ENCODE data around the gene CST1. TPM values are rescaled to one million over a fixed set of nuclear protein-coding genes. Genes with fewer than 3 reads are reported as not detected.
"Not testable (repeated sequence)": the region's sequence is repeated elsewhere in the genome, so short reads cannot be mapped to it uniquely, and the experiment has no call there.

CST1 gene
- polyA plus RNA-seq, 2 donors: not detected

- Histone ChIP-seq H3K4me1 (ENCODE audit: control insufficient read depth in 2 of 2, insufficient read depth in 2 of 2, low read length in 1 of 2) (no peaks in the 10 kb centered on the region), H3K9me3 (ENCODE audit: control insufficient read depth in 2 of 2, insufficient read depth in 1 of 2, low read depth in 1 of 2, low read length in 1 of 2) (no peaks in the 10 kb centered on the region), H3K4me3 (ENCODE audit: low read depth in 1 of 2, low read length in 2 of 2) (no peak overlapping the region), H3K27ac (ENCODE audit: low read depth in 2 of 2, low read length in 1 of 2) (no peak overlapping the region), H3K27me3 (ENCODE audit: control insufficient read depth in 1 of 2, insufficient read depth in 2 of 2, low read length in 2 of 2) (no peaks in the 10 kb centered on the region), H3K36me3 (ENCODE audit: control insufficient read depth in 2 of 2, insufficient read depth in 2 of 2, low read length in 1 of 2) (no peaks in the 10 kb centered on the region)
Measured at GRCh38 chr20:23763345-23763744, 12.6 kb upstream of the CST1 start.

- Histone ChIP-seq H3K4me1 (ENCODE audit: control insufficient read depth in 2 of 2, insufficient read depth in 2 of 2, low read length in 1 of 2) (peaks cover 0 to 2% of the 10 kb centered on the region in 2 donors), H3K4me3 (ENCODE audit: low read depth in 1 of 2, low read length in 2 of 2) (no peak overlapping the region), H3K36me3 (ENCODE audit: control insufficient read depth in 2 of 2, insufficient read depth in 2 of 2, low read length in 1 of 2) (no peaks in the 10 kb centered on the region), H3K27me3 (ENCODE audit: control insufficient read depth in 1 of 2, insufficient read depth in 2 of 2, low read length in 2 of 2) (no peaks in the 10 kb centered on the region), H3K27ac (ENCODE audit: low read depth in 2 of 2, low read length in 1 of 2) (no peak overlapping the region), H3K9me3 (ENCODE audit: control insufficient read depth in 2 of 2, insufficient read depth in 1 of 2, low read depth in 1 of 2, low read length in 1 of 2) (no peaks in the 10 kb centered on the region)
- 68 to 73% methylated on average over 2 of the region's 2 CpGs for WGBS, 2 donors
Measured at GRCh38 chr20:23759306-23759940, 8.7 kb upstream of the CST1 start.

GRCh38 chr20:23756792-23757191 lies 6.1 kb upstream of the CST1 start:
- not testable (repeated sequence) for H3K36me3 ChIP-seq (ENCODE audit: control insufficient read depth in 2 of 2, insufficient read depth in 2 of 2, low read length in 1 of 2); H3K9me3 ChIP-seq (ENCODE audit: control insufficient read depth in 2 of 2, insufficient read depth in 1 of 2, low read depth in 1 of 2, low read length in 1 of 2); H3K27me3 ChIP-seq (ENCODE audit: control insufficient read depth in 1 of 2, insufficient read depth in 2 of 2, low read length in 2 of 2); H3K4me3 ChIP-seq (ENCODE audit: low read depth in 1 of 2, low read length in 2 of 2); H3K4me1 ChIP-seq (ENCODE audit: control insufficient read depth in 2 of 2, insufficient read depth in 2 of 2, low read length in 1 of 2); H3K27ac ChIP-seq (ENCODE audit: low read depth in 2 of 2, low read length in 1 of 2)
- WGBS, 2 donors: 12 to 14% methylated on average over 3 of the region's 3 CpGs

- WGBS, 2 donors: 65 to 81% methylated on average over 3 of the region's 3 CpGs
- H3K27me3 ChIP-seq (ENCODE audit: control insufficient read depth in 1 of 2, insufficient read depth in 2 of 2, low read length in 2 of 2); H3K36me3 ChIP-seq (ENCODE audit: control insufficient read depth in 2 of 2, insufficient read depth in 2 of 2, low read length in 1 of 2); H3K4me1 ChIP-seq (ENCODE audit: control insufficient read depth in 2 of 2, insufficient read depth in 2 of 2, low read length in 1 of 2); H3K27ac ChIP-seq (ENCODE audit: low read depth in 2 of 2, low read length in 1 of 2); H3K9me3 ChIP-seq (ENCODE audit: control insufficient read depth in 2 of 2, insufficient read depth in 1 of 2, low read depth in 1 of 2, low read length in 1 of 2); H3K4me3 ChIP-seq (ENCODE audit: low read depth in 1 of 2, low read length in 2 of 2): not testable (repeated sequence)
Measured at GRCh38 chr20:23755131-23755611, 4.4 kb upstream of the CST1 start.

GRCh38 chr20:23754731-23755130 lies 4.0 kb upstream of the CST1 start:
- 78 to 79% methylated on average over 4 of the region's 4 CpGs for WGBS, 2 donors
- Histone ChIP-seq H3K4me1 (ENCODE audit: control insufficient read depth in 2 of 2, insufficient read depth in 2 of 2, low read length in 1 of 2) (peaks cover 0 to 2% of the 10 kb centered on the region in 2 donors), H3K9me3 (ENCODE audit: control insufficient read depth in 2 of 2, insufficient read depth in 1 of 2, low read depth in 1 of 2, low read length in 1 of 2) (peaks cover 0 to 3% of the 10 kb centered on the region in 2 donors), H3K36me3 (ENCODE audit: control insufficient read depth in 2 of 2, insufficient read depth in 2 of 2, low read length in 1 of 2) (no peaks in the 10 kb centered on the region), H3K27ac (ENCODE audit: low read depth in 2 of 2, low read length in 1 of 2) (no peak overlapping the region), H3K27me3 (ENCODE audit: control insufficient read depth in 1 of 2, insufficient read depth in 2 of 2, low read length in 2 of 2) (no peaks in the 10 kb centered on the region), H3K4me3 (ENCODE audit: low read depth in 1 of 2, low read length in 2 of 2) (no peak overlapping the region)

GRCh38 chr20:23753589-23753988 lies 2.9 kb upstream of the CST1 start:
- peaks cover 0 to 3% of the 10 kb centered on the region in 2 donors for H3K9me3 ChIP-seq (ENCODE audit: control insufficient read depth in 2 of 2, insufficient read depth in 1 of 2, low read depth in 1 of 2, low read length in 1 of 2)
- H3K4me3 ChIP-seq (ENCODE audit: low read depth in 1 of 2, low read length in 2 of 2): no peak overlapping the region
- H3K27ac ChIP-seq (ENCODE audit: low read depth in 2 of 2, low read length in 1 of 2): no peak overlapping the region
- no peaks in the 10 kb centered on the region for H3K36me3 ChIP-seq (ENCODE audit: control insufficient read depth in 2 of 2, insufficient read depth in 2 of 2, low read length in 1 of 2)
- peaks cover 0 to 2% of the 10 kb centered on the region in 2 donors for H3K4me1 ChIP-seq (ENCODE audit: control insufficient read depth in 2 of 2, insufficient read depth in 2 of 2, low read length in 1 of 2)
- WGBS, 2 donors: 86 to 91% methylated on average over 2 of the region's 2 CpGs
- H3K27me3 ChIP-seq (ENCODE audit: control insufficient read depth in 1 of 2, insufficient read depth in 2 of 2, low read length in 2 of 2): no peaks in the 10 kb centered on the region

GRCh38 chr20:23753194-23753548 lies 2.4 kb upstream of the CST1 start:
- Histone ChIP-seq H3K27me3 (ENCODE audit: control insufficient read depth in 1 of 2, insufficient read depth in 2 of 2, low read length in 2 of 2) (no peaks in the 10 kb centered on the region), H3K36me3 (ENCODE audit: control insufficient read depth in 2 of 2, insufficient read depth in 2 of 2, low read length in 1 of 2) (no peaks in the 10 kb centered on the region), H3K4me3 (ENCODE audit: low read depth in 1 of 2, low read length in 2 of 2) (no peak overlapping the region), H3K9me3 (ENCODE audit: control insufficient read depth in 2 of 2, insufficient read depth in 1 of 2, low read depth in 1 of 2, low read length in 1 of 2) (peaks cover 0 to 3% of the 10 kb centered on the region in 2 donors), H3K4me1 (ENCODE audit: control insufficient read depth in 2 of 2, insufficient read depth in 2 of 2, low read length in 1 of 2) (peaks cover 0 to 2% of the 10 kb centered on the region in 2 donors), H3K27ac (ENCODE audit: low read depth in 2 of 2, low read length in 1 of 2) (no peak overlapping the region)
- 95 to 98% methylated on average over 3 of the region's 3 CpGs for WGBS, 2 donors

GRCh38 chr20:23752481-23753193 lies 1.9 kb upstream of the CST1 start:
- H3K4me3 ChIP-seq (ENCODE audit: low read depth in 1 of 2, low read length in 2 of 2): no peak overlapping the region
- peaks cover 0 to 3% of the 10 kb centered on the region in 2 donors for H3K9me3 ChIP-seq (ENCODE audit: control insufficient read depth in 2 of 2, insufficient read depth in 1 of 2, low read depth in 1 of 2, low read length in 1 of 2)
- no peaks in the 10 kb centered on the region for H3K27me3 ChIP-seq (ENCODE audit: control insufficient read depth in 1 of 2, insufficient read depth in 2 of 2, low read length in 2 of 2)
- peaks cover 0 to 2% of the 10 kb centered on the region in 2 donors for H3K4me1 ChIP-seq (ENCODE audit: control insufficient read depth in 2 of 2, insufficient read depth in 2 of 2, low read length in 1 of 2)
- no peaks in the 10 kb centered on the region for H3K36me3 ChIP-seq (ENCODE audit: control insufficient read depth in 2 of 2, insufficient read depth in 2 of 2, low read length in 1 of 2)
- WGBS, 2 donors: 80 to 83% methylated on average over 11 of the region's 11 CpGs
- no peak overlapping the region for H3K27ac ChIP-seq (ENCODE audit: low read depth in 2 of 2, low read length in 1 of 2)

- WGBS, 2 donors: 65 to 82% methylated on average over 4 of the region's 4 CpGs
- H3K27ac ChIP-seq (ENCODE audit: low read depth in 2 of 2, low read length in 1 of 2): no peak overlapping the region
- H3K9me3 ChIP-seq (ENCODE audit: control insufficient read depth in 2 of 2, insufficient read depth in 1 of 2, low read depth in 1 of 2, low read length in 1 of 2): peaks cover 0 to 3% of the 10 kb centered on the region in 2 donors
- H3K36me3 ChIP-seq (ENCODE audit: control insufficient read depth in 2 of 2, insufficient read depth in 2 of 2, low read length in 1 of 2): no peaks in the 10 kb centered on the region
- H3K27me3 ChIP-seq (ENCODE audit: control insufficient read depth in 1 of 2, insufficient read depth in 2 of 2, low read length in 2 of 2): no peaks in the 10 kb centered on the region
- H3K4me3 ChIP-seq (ENCODE audit: low read depth in 1 of 2, low read length in 2 of 2): no peak overlapping the region
- H3K4me1 ChIP-seq (ENCODE audit: control insufficient read depth in 2 of 2, insufficient read depth in 2 of 2, low read length in 1 of 2): peaks cover 0 to 2% of the 10 kb centered on the region in 2 donors
Measured at GRCh38 chr20:23752019-23752418, 1.3 kb upstream of the CST1 start.

- no peaks in the 10 kb centered on the region for H3K36me3 ChIP-seq (ENCODE audit: control insufficient read depth in 2 of 2, insufficient read depth in 2 of 2, low read length in 1 of 2)
- H3K27ac ChIP-seq (ENCODE audit: low read depth in 2 of 2, low read length in 1 of 2): no peak overlapping the region
- H3K4me3 ChIP-seq (ENCODE audit: low read depth in 1 of 2, low read length in 2 of 2): no peak overlapping the region
- peaks cover 0 to 3% of the 10 kb centered on the region in 2 donors for H3K9me3 ChIP-seq (ENCODE audit: control insufficient read depth in 2 of 2, insufficient read depth in 1 of 2, low read depth in 1 of 2, low read length in 1 of 2)
- 78 to 79% methylated on average over 5 of the region's 5 CpGs for WGBS, 2 donors
- no peaks in the 10 kb centered on the region for H3K27me3 ChIP-seq (ENCODE audit: control insufficient read depth in 1 of 2, insufficient read depth in 2 of 2, low read length in 2 of 2)
- H3K4me1 ChIP-seq (ENCODE audit: control insufficient read depth in 2 of 2, insufficient read depth in 2 of 2, low read length in 1 of 2): no peaks in the 10 kb centered on the region
Measured at GRCh38 chr20:23749746-23750145, 989 bp downstream of the CST1 start.
